Measurements from ENCODE around the gene ZNF740.

The ZNF740 gene

DNA sequence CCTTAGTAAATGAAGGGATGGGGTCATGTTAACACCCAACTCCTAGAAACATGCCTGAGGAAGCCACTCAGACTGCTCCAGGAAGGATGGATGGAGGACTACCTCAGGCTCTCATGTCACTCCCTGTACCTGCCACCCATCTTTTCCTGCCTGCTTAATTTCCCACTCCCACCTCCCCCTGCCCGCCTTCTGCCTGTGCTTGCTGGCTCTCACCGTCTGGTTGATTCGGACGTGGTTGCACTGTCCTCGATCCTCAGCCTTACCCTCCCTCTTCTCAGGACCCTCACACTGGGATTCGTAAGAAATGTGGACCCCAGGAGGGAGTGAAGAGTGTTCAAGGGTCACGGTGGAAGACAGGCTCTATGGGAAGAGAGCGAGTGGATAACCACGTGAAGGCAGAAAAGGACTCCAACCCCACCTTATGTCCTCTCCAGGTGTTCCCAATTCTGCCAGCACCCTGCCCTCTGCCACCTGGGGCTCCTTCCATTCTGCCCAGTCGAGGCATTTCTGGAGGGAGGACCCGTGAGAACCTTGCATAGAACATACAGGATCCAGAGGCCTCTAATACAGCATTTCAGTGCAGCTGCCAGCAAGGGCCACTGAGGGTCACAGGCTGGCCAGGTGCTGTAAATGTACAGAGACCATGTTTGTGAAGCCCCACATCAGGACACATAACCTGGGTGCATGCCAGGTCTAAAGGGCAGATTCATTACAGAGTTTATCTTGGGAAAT is 13.6 kb downstream of the ZNF740 start:
- TF ChIP-seq, protein P1, sequence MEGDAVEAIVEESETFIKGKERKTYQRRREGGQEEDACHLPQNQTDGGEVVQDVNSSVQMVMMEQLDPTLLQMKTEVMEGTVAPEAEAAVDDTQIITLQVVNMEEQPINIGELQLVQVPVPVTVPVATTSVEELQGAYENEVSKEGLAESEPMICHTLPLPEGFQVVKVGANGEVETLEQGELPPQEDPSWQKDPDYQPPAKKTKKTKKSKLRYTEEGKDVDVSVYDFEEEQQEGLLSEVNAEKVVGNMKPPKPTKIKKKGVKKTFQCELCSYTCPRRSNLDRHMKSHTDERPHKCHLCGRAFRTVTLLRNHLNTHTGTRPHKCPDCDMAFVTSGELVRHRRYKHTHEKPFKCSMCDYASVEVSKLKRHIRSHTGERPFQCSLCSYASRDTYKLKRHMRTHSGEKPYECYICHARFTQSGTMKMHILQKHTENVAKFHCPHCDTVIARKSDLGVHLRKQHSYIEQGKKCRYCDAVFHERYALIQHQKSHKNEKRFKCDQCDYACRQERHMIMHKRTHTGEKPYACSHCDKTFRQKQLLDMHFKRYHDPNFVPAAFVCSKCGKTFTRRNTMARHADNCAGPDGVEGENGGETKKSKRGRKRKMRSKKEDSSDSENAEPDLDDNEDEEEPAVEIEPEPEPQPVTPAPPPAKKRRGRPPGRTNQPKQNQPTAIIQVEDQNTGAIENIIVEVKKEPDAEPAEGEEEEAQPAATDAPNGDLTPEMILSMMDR (IDR thresholded peaks at IDR 0.05; ENCODE audit: insufficient read depth, low read length, poor library complexity, severe bottlenecking): no peak
- no peaks in the 10 kb centered on the region for H3K27me3 ChIP-seq (replicated peaks; ENCODE audit: control insufficient read depth, insufficient read depth, low read length)
- peaks cover 67% of the 10 kb centered on the region for H3K36me3 ChIP-seq (ENCODE audit: control insufficient read depth, insufficient read depth, low read length)
- no peak for DNase-seq (ENCODE audit: extremely low read depth, insufficient read length)
- H3K4me3 ChIP-seq (replicated peaks; ENCODE audit: low read depth, low read length): no peak overlapping the region

DNA sequence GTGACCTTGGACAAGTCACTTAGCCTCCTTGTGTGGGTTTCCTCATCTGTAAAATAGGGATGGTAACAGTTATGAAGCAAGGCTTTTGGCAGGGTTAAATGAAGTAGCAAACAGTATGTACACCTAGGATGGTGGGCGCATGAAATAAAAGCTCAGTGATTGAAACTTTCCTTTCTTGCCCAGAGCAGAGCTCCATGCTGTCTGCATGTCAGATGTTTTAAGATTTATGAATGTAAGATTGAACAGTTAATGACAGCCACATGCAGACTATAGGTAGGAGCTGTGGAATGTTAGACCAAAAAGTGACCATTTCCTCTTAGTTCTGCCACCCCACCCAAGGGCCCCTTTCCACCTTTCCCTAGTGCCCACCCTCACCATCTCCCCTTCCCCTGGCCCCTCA is 14.5 kb downstream of the ZNF740 start:
- no peak for DNase-seq (ENCODE audit: extremely low read depth, insufficient read length)
- Histone ChIP-seq H3K36me3 (ENCODE audit: control insufficient read depth, insufficient read depth, low read length) (peaks cover 69% of the 10 kb centered on the region), H3K4me3 (replicated peaks; ENCODE audit: low read depth, low read length) (no peak overlapping the region), H3K27me3 (replicated peaks; ENCODE audit: control insufficient read depth, insufficient read depth, low read length) (no peaks in the 10 kb centered on the region)
- TF ChIP-seq, protein P1 (IDR thresholded peaks at IDR 0.05; ENCODE audit: insufficient read depth, low read length, poor library complexity, severe bottlenecking): no peak

DNA sequence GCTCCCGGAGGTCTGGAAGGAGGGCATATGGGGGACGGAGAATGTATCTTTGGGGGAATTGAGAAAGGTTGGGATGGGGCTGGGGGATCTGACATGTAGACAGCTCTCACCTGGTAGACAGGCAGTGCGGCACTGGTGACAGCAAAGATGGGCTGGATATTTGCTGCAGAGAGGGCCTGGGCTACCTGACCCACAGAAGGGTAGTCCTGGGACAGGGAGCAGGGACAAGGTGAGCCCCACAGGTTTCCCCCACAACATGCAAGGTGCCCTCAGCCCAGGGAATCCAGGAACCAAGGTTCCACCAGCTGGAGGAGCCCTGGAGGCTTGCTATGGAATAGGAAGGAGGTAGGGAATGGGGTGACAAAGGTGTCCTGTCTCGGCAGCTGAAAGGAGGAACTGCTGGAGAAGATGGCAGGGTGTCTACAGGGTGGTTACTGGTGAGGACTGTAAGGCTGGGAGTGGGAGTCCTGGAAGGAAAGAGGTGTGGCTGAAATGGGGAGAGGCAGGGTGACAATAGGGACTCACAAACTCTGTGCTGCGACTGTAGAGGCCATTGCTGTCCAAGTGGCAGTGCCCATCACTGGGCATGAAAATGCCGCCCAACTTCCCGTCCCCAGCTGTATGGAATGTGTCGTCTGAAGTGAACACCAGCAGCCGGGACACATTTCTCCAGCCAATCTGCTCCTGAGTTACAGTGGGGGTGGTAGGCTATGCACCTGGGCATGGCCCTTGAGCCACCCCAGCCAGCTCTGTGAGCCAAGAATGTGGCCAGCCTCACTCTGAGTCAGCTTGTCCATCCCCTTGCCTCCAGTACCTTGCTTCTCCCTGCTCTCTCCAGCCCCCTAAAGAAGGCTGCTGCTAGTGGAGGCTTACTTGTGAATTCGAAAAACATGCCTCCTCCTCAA is 15.2 kb downstream of the ZNF740 start:
- TF ChIP-seq, protein P1 (IDR thresholded peaks at IDR 0.05; ENCODE audit: insufficient read depth, low read length, poor library complexity, severe bottlenecking): no peak
- peaks cover 67% of the 10 kb centered on the region for H3K36me3 ChIP-seq (ENCODE audit: control insufficient read depth, insufficient read depth, low read length)
- no peaks in the 10 kb centered on the region for H3K27me3 ChIP-seq (replicated peaks; ENCODE audit: control insufficient read depth, insufficient read depth, low read length)
- no peak for DNase-seq (ENCODE audit: extremely low read depth, insufficient read length)
- H3K4me3 ChIP-seq (replicated peaks; ENCODE audit: low read depth, low read length): no peak overlapping the region

DNA sequence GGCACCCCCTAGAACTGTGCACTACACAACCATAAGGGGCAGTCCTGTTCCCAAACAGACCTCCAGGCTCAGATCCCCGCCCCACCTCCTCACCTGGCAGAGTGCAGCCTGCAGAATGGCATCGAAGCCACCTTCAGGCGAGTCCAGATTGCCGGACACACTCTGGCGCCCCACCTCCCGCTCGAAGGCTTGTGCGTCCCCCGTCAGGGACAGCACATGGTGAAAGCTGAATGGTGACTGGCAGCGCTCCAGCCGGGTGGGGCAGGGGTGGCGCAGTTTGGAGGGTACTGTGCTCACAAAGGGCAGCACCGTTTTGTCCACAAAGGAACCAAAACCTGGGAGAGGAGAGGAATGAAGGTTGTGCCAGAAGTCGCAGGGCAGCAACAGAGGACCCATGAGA is 16.0 kb downstream of the ZNF740 start:
- TF ChIP-seq, protein P1 (IDR thresholded peaks at IDR 0.05; ENCODE audit: insufficient read depth, low read length, poor library complexity, severe bottlenecking): no peak
- H3K4me3 ChIP-seq (replicated peaks; ENCODE audit: low read depth, low read length): no peak overlapping the region
- no peak for DNase-seq (ENCODE audit: extremely low read depth, insufficient read length)
- peaks cover 61% of the 10 kb centered on the region for H3K36me3 ChIP-seq (ENCODE audit: control insufficient read depth, insufficient read depth, low read length)
- H3K27me3 ChIP-seq (replicated peaks; ENCODE audit: control insufficient read depth, insufficient read depth, low read length): no peaks in the 10 kb centered on the region

DNA sequence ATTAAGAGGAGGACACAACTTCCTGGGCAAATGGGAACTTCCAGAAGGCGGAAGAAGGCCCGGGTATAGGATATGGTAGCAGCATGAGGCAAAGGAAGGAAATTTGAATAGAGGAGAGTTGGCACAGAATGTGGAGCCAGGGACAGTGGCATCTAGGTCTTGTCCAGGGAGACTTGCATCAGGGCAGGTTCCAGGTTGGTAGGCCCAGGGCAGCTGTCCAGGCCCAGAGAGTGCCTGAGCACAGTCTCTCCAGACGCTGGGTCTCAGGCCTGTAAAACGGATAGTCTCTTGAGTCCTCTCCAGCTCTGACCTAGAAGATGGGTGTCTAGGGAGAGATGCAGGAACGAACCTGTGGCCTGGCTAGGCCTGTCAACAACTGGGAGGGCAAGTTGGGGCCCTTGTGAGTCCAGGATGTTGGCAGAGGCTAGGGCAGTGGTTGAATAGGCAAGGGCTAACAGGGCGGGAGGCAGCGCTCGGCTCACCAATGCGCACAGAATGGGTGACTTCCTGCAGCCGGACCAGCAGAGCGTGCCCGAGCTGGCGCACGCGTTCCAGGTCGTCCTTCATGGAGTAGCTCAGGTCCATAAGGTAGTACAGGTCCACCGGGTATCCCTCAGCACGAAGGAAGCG is 16.6 kb downstream of the ZNF740 start:
- H3K27me3 ChIP-seq (replicated peaks; ENCODE audit: control insufficient read depth, insufficient read depth, low read length): no peaks in the 10 kb centered on the region
- H3K4me3 ChIP-seq (replicated peaks; ENCODE audit: low read depth, low read length): no peak overlapping the region
- TF ChIP-seq, protein P1 (IDR thresholded peaks at IDR 0.05; ENCODE audit: insufficient read depth, low read length, poor library complexity, severe bottlenecking): no peak
- peaks cover 54% of the 10 kb centered on the region for H3K36me3 ChIP-seq (ENCODE audit: control insufficient read depth, insufficient read depth, low read length)
- DNase-seq (ENCODE audit: extremely low read depth, insufficient read length): no peak

Data from GM06990 (cell line).